Gastroesophageal sphincter (tissue), 4 donors: ENCODE data around the gene PATJ. TPM values are rescaled to one million over a fixed set of nuclear protein-coding genes. Genes with fewer than 3 reads are reported as not detected.

Experiments used
- ATAC-seq: fragments of 150-250 bp; one replicate; pipeline ENCODE4 v1.9.1; 2016; ENCODE audit warnings: mild to moderate bottlenecking, moderate library complexity
- H3K27ac ChIP-seq, 4 donors: fragments of 200-600 bp; sonication (generic) in 3 of 4; 1 replicate in 3 of 4; 2 replicates in 1 of 4; pipeline ENCODE4 v1.5.1; 2016 to 2019
- H3K27me3 ChIP-seq: fragments of 200-600 bp; sonication (generic); one replicate; pipeline ENCODE4 v1.5.1; 2019
- H3K36me3 ChIP-seq, 2 donors: fragments of 200-600 bp; sonication (generic); one replicate each; pipeline ENCODE4 v1.5.1; 2019; ENCODE audit warnings: control low read depth in 1 of 2
- H3K4me1 ChIP-seq, 3 donors: fragments of 200-600 bp; sonication (generic); 1 replicate in 2 of 3; 2 replicates in 1 of 3; pipeline ENCODE4 v1.5.1; 2016 to 2019; ENCODE audit warnings: control low read depth in 2 of 3
- H3K4me3 ChIP-seq, 2 donors: fragments of 200-600 bp; sonication (generic); one replicate each; pipeline ENCODE4 v1.5.1; 2019; ENCODE audit warnings: mild to moderate bottlenecking in 1 of 2, moderate library complexity in 1 of 2
- H3K9me3 ChIP-seq, 3 donors: fragments of 200-600 bp; sonication (generic); one replicate each; pipeline ENCODE4 v1.5.1; 2017 to 2019; ENCODE audit warnings: control low read depth in 2 of 3
- EP300 ChIP-seq: sonication (generic); formaldehyde crosslinking; IDR thresholded peaks from one replicate; pipeline ENCODE4 v1.6.1; 2017; ENCODE audit warnings: antibody characterized with exemption, mild to moderate bottlenecking
- POLR2A ChIP-seq, 2 donors: fragments of 450-650 bp; IDR thresholded peaks; one replicate each; pipeline ENCODE4 v1.6.1; 2017; ENCODE audit warnings: antibody characterized with exemption in 2 of 2, mild to moderate bottlenecking in 2 of 2, moderate library complexity in 1 of 2
- POLR2AphosphoS5 ChIP-seq: sonication (generic); formaldehyde crosslinking; IDR thresholded peaks from one replicate; pipeline ENCODE4 v1.6.1; 2017; ENCODE audit warnings: antibody characterized with exemption
- WGBS, 2 donors: methylation state at CpG; one replicate each; pipeline ENCODE4 v1.1.5; 2018; ENCODE audit warnings: low coverage in 1 of 2; 5-methylcytosine and 5-hydroxymethylcytosine counted together
- total RNA-seq, 4 donors: library from RNA; depleted of rRNA; stranded (reverse); fragments of >200 nt; gene quantifications; one replicate each; pipeline ENCODE4 v1.1.0, GENCODE V29; 2016
- TF ChIP-seq, protein P1 (sequence below), 4 experiments: fragments of 200-600 bp in 2 of 4; fragments of 450-650 bp in 2 of 4; sonication (generic) in 1 of 4; IDR thresholded peaks; one replicate each; pipeline ENCODE4 v1.5.1; 2017 to 2019; ENCODE audit warnings: antibody characterized with exemption in 4 of 4, mild to moderate bottlenecking in 2 of 4, moderate library complexity in 2 of 4

The PATJ gene
- total RNA-seq, 4 donors from 2014 or later, result 34.8 to 59.0 (median 37.1) TPM

DNA sequence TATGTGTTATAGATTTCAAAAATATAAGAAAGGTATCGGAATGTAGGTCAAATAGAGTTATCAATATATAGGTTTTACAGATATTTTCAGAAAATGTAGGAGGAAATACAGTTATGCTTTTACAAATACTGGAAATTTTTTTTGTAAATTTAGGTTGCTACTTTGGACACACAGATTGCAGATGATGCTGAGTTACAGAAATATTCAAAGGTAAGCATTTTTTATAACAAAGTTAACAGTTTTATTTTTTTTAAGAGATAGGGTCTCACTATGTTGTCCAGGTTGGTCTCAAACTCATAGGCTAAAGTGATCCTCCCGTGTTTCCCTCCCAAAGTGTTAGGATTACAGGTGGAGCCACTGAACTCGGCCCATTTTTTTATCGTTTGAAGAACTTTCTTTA lies 66.0 kb downstream of the PATJ start:
- no peak overlapping the region for H3K27ac ChIP-seq
- TF ChIP-seq, protein P1, sequence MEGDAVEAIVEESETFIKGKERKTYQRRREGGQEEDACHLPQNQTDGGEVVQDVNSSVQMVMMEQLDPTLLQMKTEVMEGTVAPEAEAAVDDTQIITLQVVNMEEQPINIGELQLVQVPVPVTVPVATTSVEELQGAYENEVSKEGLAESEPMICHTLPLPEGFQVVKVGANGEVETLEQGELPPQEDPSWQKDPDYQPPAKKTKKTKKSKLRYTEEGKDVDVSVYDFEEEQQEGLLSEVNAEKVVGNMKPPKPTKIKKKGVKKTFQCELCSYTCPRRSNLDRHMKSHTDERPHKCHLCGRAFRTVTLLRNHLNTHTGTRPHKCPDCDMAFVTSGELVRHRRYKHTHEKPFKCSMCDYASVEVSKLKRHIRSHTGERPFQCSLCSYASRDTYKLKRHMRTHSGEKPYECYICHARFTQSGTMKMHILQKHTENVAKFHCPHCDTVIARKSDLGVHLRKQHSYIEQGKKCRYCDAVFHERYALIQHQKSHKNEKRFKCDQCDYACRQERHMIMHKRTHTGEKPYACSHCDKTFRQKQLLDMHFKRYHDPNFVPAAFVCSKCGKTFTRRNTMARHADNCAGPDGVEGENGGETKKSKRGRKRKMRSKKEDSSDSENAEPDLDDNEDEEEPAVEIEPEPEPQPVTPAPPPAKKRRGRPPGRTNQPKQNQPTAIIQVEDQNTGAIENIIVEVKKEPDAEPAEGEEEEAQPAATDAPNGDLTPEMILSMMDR (IDR thresholded peaks at IDR 0.05), result no peak
- TF ChIP-seq EP300 (no peak), POLR2AphosphoS5 (no peak)
- ATAC-seq, result no peak
- H3K36me3 ChIP-seq, result peaks cover 0 to 43% of the 10 kb centered on the region in 2 donors
- H3K4me1 ChIP-seq, result no peaks in the 10 kb centered on the region
- WGBS, 2 donors, result 83 to 93% methylated on average over 4 of the region's 4 CpGs
- no peaks in the 10 kb centered on the region for H3K27me3 ChIP-seq
- no peaks in the 10 kb centered on the region for H3K9me3 ChIP-seq
- H3K4me3 ChIP-seq, result no peak overlapping the region

DNA sequence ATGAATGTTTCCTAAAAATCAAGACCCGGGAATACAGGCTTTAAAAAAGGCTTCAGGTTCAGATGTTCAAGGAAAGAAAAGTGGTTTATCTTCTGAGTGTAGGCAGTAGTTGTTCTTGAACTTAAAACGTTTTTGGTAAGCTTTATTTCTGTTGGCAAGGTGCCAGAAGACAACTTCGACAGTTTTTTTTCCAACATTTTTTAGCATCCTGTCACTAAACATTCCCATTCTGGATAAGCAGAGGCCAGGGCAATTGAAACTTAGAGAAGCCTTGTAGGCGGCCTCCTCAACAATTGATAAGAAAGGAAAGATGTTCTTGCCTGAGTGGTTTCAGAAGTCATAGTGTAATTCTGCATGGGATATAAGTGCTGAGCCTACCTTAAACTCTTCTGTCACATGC lies 66.7 kb downstream of the PATJ start:
- Histone ChIP-seq H3K4me3 (no peak overlapping the region), H3K27ac (no peak overlapping the region), H3K4me1 (no peaks in the 10 kb centered on the region), H3K36me3 (peaks cover 0 to 43% of the 10 kb centered on the region in 2 donors), H3K9me3 (no peaks in the 10 kb centered on the region), H3K27me3 (no peaks in the 10 kb centered on the region)
- ATAC-seq, result no peak
- TF ChIP-seq POLR2A (IDR thresholded peaks at IDR 0.05) (no peak), POLR2AphosphoS5 (no peak), EP300 (no peak)
- TF ChIP-seq, protein P1 (IDR thresholded peaks at IDR 0.05), result no peak
- 37 to 38% methylated on average over 4 of the region's 4 CpGs for WGBS, 2 donors

DNA sequence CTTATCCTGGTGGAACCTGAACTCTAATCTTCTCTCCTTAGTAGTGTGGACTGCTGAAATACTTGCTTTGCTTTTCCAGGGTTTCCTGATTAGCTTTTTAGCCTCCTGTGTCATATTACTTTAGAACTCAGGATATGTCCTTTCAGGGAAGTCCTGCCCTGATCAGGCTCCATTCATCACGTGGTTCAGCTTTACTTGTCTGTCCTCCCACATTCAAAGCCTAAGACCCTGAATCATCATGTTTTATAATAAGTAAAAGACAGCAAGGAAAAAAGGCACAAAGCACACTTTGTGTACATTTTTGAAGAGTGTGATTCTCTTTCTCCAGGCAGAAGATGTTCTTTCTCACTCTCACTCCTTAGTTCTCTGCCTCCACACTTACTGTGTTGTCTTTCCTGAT lies 70.6 kb downstream of the PATJ start:
- no peaks in the 10 kb centered on the region for H3K27me3 ChIP-seq
- H3K4me1 ChIP-seq, result no peaks in the 10 kb centered on the region
- no peak overlapping the region for H3K27ac ChIP-seq
- no peak for ATAC-seq
- no peak overlapping the region for H3K4me3 ChIP-seq
- H3K36me3 ChIP-seq, result peaks cover 0 to 16% of the 10 kb centered on the region in 2 donors
- WGBS, 2 donors, result 57 to 69% methylated on average over 1 of the region's 1 CpG
- H3K9me3 ChIP-seq, result no peaks in the 10 kb centered on the region
- TF ChIP-seq, protein P1 (IDR thresholded peaks at IDR 0.05), result no peak
- TF ChIP-seq EP300, result no peak
- no peak for TF ChIP-seq POLR2AphosphoS5

DNA sequence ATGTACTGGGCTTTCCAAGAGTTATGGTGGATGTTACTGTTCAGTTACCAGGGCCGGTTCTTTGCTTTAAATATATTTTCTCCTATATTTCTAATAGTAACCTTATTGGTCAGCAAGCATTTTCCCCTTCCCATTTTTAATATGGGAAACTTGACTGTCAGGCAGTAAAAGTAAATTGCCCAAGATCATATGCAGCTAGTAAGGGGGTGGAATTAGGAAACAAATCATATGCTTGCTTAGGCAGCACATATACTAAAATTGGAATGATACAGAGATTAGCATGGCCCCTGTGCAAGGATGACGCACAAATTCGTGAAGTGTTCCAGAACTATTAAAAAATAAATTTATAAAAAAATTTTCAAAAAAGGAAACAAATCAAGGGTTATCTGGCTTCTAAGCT lies 73.9 kb downstream of the PATJ start:
- H3K27ac ChIP-seq, result no peak overlapping the region
- WGBS, 2 donors, result 91 to 96% methylated on average over 3 of the region's 3 CpGs
- TF ChIP-seq, protein P1 (IDR thresholded peaks at IDR 0.05), result no peak
- TF ChIP-seq POLR2AphosphoS5, result no peak
- no peak for ATAC-seq
- no peaks in the 10 kb centered on the region for H3K27me3 ChIP-seq
- no peak overlapping the region for H3K4me3 ChIP-seq
- H3K36me3 ChIP-seq, result peaks cover 0 to 24% of the 10 kb centered on the region in 2 donors
- no peaks in the 10 kb centered on the region for H3K9me3 ChIP-seq
- no peaks in the 10 kb centered on the region for H3K4me1 ChIP-seq

DNA sequence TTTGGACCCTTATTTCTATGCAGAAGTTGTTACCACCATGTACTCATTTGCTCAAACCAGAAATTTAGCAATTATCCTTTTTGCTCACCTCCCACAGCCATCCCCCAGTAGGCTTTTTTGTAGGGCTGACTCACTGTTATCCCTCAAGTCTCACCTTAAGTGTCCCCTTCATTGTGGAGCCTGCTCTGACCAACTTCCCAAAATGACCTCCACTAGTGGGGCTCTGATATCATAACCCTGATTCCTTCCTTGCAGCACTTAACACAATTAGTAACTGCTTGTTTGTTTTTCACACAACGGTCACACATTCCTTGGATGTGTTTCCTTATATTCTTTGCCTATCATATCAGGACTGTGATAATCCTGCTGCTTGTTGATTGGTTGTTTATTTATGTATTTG lies 76.7 kb downstream of the PATJ start:
- TF ChIP-seq EP300 (no peak), POLR2A (IDR thresholded peaks at IDR 0.05) (no peak), POLR2AphosphoS5 (no peak)
- TF ChIP-seq, protein P1 (IDR thresholded peaks at IDR 0.05), result no peak
- no peak overlapping the region for H3K27ac ChIP-seq
- no peak for ATAC-seq
- no peak overlapping the region for H3K4me3 ChIP-seq
- WGBS, 2 donors, result 83 to 86% methylated on average over 1 of the region's 1 CpG
- H3K27me3 ChIP-seq, result no peaks in the 10 kb centered on the region
- H3K4me1 ChIP-seq, result no peaks in the 10 kb centered on the region
- H3K36me3 ChIP-seq, result peaks cover 0 to 51% of the 10 kb centered on the region in 2 donors
- no peaks in the 10 kb centered on the region for H3K9me3 ChIP-seq
